Transverse colon (tissue), 4 donors: Measurements from ENCODE around the gene ARMC8.

ENCODE experiments used
- CTCF ChIP-seq, 5 experiments: fragments of 200-600 bp in 3 of 5; fragments of 450-650 bp in 2 of 5; sonication (generic) in 3 of 5; IDR thresholded peaks; 1 replicate in 2 of 5; 2 replicates in 3 of 5; pipeline ENCODE4 v1.5.1; 2016 to 2017; ENCODE audit warnings: antibody characterized with exemption in 5 of 5, inconsistent platforms in 3 of 5, mild to moderate bottlenecking in 2 of 5, moderate library complexity in 1 of 5
- EP300 ChIP-seq: sonication (generic); formaldehyde crosslinking; IDR thresholded peaks from one replicate; pipeline ENCODE4 v1.6.1; 2017; ENCODE audit warnings: antibody characterized with exemption, low read depth
- POLR2A ChIP-seq: fragments of 450-650 bp; IDR thresholded peaks from one replicate; pipeline ENCODE4 v1.6.1; 2016; ENCODE audit warnings: antibody characterized with exemption, mild to moderate bottlenecking, moderate library complexity
- POLR2AphosphoS5 ChIP-seq, 3 donors: sonication (generic); formaldehyde crosslinking; IDR thresholded peaks; one replicate each; pipeline ENCODE4 v1.6.1; 2016; ENCODE audit warnings: antibody characterized with exemption in 3 of 3

- TF ChIP-seq POLR2A (no peak), CTCF (IDR thresholded peaks at IDR 0.05) (no peak), POLR2AphosphoS5 (IDR thresholded peaks at IDR 0.05) (no peak), EP300 (no peak)
Measured at GRCh38 chr3:138289701-138290100, 102.6 kb downstream of the ARMC8 start.
